Femur (tissue), 1 donor: ENCODE results near the gene ANAPC15.
A peak's percentile ranks its signal among the peaks of the same experiment; 100 is the strongest.

Experiments
- DNase-seq: peaks from one replicate; pipeline ENCODE4 v3.0.0-alpha.2; 2017

ANAPC15 gene

DNA sequence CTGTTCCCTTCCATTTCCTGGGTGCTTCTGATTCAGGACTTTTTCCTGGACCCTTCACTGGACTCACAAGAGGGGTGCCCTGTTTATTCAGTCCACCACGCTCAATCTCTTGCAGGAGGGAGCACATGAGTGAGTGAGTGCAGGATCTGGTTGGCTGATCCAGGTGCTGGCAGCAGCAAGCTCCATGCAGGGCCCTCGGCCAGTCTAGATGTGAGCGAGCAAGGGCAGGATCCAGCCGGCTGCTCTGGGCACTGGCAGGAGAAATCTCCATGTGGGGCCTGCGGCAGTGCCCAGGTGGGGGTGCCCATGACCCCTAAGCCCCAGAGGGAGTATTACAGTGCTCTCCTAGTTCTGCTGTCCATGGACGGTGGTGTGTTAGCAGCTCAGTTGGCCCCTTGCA, 11.6 kb upstream of the ANAPC15 start:
- DNase-seq = no peak

GRCh38 chr11:72123117-72123653, 10.7 kb upstream of the ANAPC15 start:
- no peak for DNase-seq

DNA sequence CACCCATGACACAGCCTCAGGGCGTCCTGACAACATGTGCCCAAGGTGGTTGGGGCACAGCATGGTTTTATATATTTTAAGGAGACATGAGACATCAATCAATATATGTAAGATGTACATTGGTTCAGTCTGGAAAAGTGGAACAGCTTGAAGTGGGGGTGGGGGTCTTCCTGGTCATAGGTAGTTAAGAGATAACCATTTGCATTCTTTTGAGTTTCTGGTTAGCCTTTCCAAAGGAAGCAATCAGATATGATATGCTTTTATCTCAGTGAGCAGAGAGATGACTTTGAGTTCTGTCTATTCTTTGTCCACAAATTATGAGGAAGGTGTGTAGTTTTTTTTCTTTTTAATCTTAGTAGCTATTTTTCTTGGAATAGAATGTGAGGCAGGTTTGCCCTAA, 10.1 kb upstream of the ANAPC15 start:
- no peak for DNase-seq

GRCh38 chr11:72120930-72121329, 8.4 kb upstream of the ANAPC15 start:
- no peak for DNase-seq

DNA sequence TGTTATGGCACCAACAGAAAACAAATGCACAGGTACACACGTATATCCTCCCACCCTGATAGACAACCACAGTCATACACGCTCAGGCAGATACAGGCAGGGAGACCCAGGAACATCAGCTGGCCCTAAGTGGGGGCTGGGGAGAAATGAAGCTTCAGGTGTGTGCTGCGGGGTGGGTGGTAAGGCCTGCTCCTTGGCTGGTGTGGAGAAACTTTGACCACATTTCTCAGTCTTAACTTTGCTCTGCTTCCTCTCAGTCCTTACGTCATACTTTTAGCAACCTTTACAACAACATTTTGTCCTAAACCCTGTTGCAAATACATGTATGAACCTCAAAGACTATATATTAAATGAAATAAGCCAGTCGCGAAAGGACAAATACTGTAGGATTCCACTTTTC, 6.7 kb upstream of the ANAPC15 start:
- no peak for DNase-seq

- no peak for DNase-seq
Observed at GRCh38 chr11:72116019-72116755, 3.7 kb upstream of the ANAPC15 start.

DNA sequence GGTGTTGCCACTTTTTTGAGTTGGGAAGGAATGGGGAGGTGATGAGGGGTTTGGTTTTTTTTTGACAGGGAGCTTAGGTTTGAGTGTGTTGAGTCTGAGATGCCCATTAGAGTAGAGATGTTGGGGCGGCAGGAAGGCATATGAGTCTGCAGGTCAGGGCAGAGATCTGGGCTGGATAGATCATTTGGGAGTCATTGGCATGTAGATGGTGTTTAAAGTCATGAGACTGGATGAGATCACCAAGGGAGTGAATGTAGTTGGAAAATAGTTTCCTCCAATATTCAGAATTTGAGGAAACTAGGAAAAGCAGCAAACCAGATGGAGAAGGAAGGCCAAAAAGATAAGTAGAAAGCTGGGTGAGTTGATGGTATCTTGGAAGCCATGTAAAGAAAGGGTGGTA, 2.1 kb upstream of the ANAPC15 start:
- no peak for DNase-seq

DNA sequence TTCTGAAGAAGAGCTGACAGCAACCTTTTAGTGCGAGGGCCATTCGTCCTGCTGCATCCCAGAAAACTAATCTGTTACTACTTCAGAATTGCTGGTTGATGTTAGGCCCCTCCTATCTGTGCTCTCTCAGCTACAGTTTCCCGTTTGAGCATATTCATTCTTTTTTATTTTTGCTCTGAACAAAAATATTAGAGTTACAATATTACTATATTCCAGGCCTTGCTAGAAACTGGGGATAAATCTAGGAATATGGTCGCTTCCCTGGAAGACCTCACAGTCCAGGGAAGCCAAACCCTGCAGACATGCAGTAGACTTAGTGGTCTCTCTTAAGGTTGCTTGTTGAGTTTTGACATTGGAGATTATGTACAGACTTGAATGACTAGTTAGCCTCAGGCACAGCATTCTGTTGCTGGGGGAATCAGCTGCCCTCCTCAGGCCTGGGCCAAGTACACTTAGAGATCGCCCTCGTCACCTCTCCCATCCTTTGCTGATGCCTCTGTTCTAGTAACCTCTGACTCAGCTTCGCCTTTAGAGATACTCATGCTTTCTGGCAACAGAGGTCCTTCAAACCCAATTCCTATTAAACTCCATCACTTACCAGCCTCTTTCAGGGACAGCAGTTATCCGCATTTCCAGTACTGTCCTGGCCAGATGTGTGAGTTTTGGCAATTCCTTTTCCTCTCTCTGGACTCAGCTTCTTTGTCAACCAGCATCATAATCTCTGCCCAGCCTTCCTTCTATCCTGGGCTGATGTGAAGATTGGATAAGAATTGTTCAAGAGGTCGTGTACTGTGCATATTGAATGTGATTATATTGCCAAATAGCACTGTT, 698 bp upstream of the ANAPC15 start:
- DNase-seq = no peak

DNA sequence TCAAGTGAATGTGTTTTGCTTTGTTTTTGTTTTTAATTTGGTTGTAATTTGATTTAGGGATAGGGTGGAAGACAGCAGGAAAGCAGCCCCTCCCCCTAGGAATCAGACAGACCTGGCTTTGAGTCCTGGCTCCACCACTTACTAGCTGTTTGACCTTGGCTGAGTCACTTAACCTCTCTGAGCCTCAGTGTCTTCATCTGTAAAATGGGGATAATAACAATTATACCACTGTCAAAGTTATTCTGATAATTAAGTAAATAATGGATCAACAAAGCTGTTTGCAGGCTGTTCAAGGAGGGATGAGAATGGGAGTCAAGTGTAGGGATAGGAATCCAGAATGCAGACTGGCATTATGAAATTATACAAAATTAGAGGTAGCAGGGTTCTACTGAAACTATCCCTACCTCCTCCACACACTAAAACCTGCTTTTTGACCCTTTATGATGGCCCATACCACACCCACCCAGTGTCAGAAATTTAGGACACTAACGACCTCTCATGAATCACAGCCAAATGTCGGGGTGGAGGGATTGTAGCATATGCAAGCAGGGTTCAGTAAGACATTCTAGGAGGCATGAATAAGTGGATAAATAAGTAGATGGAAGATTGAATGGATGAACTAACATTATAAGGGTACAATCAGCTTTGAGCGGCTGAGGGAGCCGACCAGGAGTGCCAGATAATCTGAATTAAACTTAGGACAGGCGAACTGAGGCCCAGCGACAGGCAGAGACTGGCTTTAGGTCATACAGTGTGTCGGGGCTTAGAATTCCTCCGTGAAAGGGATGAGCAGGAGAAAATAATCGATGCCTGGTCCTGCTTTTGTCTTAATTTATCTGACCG, 974 bp downstream of the ANAPC15 start:
- DNase-seq = no peak

DNA sequence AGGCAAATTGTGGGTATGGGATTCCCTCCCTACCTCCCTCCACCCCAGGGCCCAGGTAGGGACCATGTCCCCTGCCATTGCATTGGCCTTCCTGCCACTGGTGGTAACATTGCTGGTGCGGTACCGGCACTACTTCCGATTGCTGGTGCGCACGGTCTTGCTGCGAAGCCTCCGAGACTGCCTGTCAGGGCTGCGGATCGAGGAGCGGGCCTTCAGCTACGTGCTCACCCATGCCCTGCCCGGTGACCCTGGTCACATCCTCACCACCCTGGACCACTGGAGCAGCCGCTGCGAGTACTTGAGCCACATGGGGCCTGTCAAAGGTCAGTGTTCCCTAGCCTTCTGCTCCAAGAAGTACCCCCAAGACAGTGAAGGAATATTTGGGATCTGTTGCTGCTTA, 6.6 kb downstream of the ANAPC15 start, which contains the start of gene TOMT:
TOMT (plus strand) TSS at position 37 of the 400 bp plus-strand sequence; CDS start at position 65, 28 bp downstream.
- DNase-seq = no peak

DNA sequence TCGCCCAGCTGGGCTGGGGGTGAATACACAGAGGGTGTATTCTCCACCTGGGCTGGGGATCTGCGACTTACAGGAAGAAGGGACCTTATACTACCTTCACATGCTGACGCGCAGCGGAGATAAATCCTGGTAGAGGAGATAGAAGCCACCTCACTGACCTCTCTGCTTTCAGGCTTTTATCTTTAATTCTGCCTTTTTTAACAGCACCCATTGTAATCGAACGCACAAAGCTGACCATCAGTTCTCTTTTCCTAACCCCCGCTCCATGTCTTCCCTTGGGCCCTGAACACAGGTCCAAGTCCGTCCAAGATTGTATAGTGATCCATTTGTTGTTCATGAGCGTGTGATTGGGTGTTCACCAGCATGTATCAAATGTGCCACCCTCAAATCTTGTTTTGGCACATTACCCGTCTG, 8.7 kb downstream of the ANAPC15 start:
- DNase-seq = no peak

DNA sequence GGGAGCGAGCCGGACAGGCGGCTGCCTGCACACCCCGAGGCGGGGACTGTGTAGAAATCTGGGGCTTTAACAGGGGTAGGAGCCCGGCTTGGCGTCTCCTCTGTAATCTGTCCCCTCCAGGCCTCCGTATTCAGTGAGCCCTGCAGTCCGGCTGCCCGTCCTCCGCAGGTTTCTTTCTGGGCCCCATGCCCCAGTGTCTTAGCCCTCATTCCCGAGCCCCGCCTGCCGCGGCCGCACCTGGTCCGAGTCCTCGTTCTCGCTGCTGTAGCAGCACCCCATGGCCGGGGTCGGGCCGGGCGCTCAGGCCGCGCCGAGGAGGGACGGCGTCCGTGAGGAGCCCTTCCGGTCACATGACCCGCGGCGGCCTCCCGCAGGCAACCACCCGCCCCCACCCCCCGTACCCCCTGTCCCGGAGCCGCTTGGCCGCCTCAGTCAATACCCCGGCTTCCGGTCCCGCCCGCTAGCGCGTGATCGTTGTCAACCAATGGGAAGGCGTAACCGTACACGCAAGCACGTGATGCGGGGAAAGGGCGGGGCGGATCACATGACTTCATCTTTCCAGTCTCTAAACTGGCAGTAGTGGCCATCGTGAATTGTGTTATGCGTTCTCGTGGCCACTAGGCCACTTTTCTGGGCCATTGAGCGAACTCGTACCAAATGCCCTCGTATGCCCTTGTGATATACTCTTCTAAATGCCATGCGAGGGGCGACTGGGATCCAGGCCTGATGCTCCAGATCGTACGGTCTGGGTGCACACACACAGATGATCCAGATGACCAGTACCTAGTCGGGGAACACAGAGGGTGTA, 9.3 kb downstream of the ANAPC15 start, which contains the start of gene LAMTOR1:
LAMTOR1 (minus strand) TSS at position 352 of the 808 bp plus-strand sequence; CDS start at position 279, 73 bp downstream.
- peak; percentile 99 for DNase-seq

DNA sequence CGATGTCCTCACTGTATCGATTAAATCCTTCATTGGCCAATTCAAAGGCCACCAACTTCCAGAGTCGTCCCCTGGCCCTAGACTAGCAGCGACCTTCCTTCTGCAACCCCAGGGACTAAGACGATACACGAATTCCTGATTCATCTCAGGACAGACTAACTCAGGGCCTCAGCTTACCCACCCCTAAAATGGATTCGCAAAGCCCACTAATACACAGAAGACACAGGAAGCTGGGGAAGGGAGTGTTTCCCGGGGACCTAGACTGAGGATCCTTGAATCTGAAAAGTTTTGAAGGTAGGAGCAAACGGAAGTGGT, 9.9 kb downstream of the ANAPC15 start:
- no peak for DNase-seq

DNA sequence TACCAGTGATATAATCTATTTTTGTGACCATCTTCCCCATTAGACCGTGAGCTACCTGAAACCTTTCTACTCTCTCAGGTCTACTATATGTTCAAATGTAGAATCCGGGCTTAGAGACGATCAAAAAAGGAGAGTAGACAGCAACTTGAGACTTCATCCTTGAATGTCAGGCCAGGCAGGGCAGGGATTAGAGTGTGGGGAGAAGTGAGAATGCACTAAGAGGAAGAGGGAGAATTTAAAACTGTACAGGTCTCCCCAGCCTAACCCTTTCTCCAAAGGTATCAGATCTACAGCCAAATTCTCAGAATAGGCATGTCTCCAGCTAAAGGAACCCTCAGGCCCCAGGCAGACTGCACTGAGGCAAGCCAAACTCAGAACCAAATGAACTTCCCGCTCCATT, 10.3 kb downstream of the ANAPC15 start:
- DNase-seq = no peak

DNA sequence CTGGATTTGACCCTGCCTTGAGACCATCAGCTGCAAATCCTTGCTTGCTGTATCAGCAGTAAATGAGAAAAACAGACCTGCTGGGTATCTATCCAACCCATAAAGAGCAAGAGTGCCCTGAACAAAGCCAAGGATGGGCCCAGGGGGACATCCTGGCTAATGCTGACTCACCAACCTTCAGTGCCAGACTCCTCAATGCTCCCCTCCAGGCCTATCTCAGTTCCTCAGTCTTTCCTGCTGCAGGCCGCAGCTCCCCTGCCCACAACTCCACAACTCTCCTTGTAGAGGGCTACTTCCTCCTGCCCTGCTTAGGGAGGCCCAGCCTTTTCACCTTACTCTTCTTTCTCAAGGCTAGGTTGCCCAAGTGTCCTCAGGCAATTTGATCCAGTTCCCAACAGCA, 12.0 kb downstream of the ANAPC15 start:
- DNase-seq = no peak

DNA sequence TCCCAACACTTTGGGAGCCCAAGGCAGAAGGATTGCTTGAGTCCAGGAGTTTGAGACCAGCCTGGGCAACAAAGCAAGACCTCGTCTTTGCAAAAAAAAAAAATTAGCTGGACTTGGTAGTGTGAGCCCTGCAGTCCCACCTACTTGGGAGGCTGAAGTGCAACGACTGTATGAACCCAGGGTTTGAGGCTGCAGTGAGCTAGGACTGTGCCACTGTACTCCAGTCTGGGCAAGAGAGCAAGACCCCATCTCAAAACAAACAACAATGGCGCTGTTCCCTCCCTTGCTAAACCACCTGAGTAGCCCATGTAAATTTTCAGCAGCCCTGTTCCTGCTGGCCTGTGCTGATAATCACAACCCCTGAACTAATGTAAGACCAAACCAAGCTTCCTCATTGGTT, 12.5 kb downstream of the ANAPC15 start:
- DNase-seq = no peak

GRCh38 chr11:72098741-72099140, 13.8 kb downstream of the ANAPC15 start:
- no peak for DNase-seq

- peak; percentile 81 for DNase-seq
Observed at GRCh38 chr11:72091292-72091691, 21.2 kb downstream of the ANAPC15 start.

DNA sequence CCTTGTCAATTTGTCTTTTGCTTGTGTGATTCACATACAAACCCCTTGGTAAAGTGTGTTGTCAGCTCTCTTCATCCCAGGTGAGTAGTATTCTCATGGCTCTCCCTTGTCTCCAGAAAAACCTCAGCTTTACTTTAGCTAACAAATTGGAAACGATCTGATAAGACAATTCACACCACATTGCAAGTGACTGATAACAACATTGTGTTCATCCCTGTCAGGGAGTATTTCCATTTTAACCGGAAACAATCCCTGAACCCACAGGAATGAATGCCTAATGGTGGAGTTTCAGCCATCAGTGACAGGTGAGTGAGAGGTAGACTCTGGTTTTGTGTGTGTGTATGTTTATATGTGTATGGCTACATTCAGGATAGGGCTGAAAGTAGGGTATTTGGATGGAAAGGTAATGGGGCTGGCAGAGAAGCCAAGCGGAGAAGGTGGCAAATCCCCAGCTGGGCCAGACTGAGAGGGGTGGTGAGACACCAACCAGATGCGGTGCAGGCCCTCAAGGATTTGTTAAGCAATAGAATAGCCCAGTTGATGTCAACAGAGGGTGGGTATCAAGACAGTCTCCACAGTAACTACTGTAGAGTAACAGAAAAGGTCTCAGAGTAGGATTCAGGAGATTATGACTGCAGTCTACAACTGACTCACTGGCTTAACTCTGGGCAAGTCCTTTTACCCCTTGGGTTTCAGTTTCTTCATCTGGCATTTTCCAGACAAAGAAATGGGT, 24.3 kb downstream of the ANAPC15 start:
- no peak for DNase-seq

- DNase-seq = no peak
Observed at GRCh38 chr11:72085621-72086351, 26.7 kb downstream of the ANAPC15 start.

DNA sequence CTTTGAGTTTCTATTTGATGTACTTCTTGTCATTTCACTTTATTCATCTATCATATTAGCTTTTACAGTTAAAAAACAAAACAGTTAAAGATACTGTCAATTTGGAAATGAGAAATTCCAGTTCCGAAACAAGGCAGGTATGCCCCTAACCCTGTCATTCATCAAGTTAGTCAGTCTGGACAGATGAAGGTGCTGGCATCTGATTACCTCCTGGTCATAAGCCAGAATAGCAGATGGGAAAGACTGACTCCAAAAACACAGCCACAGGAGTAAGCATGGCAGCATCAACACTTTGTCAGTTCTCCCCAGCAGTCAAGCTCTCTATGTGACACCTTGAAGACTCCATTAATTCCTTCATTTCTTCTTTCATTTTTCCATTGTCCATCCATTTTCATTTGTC, 27.5 kb downstream of the ANAPC15 start:
- DNase-seq = no peak
